HG03521 (cell line): ENCODE data around the gene NDUFA13.

ENCODE experiments used
- ATAC-seq: cut with Tn5 transposase; IDR thresholded peaks from one replicate; pipeline ENCODE4 v1.9.1; 2021; ENCODE audit warnings: mild to moderate bottlenecking, moderate library complexity; ENCODE audit not compliant: unreplicated experiment

Gene NDUFA13

DNA sequence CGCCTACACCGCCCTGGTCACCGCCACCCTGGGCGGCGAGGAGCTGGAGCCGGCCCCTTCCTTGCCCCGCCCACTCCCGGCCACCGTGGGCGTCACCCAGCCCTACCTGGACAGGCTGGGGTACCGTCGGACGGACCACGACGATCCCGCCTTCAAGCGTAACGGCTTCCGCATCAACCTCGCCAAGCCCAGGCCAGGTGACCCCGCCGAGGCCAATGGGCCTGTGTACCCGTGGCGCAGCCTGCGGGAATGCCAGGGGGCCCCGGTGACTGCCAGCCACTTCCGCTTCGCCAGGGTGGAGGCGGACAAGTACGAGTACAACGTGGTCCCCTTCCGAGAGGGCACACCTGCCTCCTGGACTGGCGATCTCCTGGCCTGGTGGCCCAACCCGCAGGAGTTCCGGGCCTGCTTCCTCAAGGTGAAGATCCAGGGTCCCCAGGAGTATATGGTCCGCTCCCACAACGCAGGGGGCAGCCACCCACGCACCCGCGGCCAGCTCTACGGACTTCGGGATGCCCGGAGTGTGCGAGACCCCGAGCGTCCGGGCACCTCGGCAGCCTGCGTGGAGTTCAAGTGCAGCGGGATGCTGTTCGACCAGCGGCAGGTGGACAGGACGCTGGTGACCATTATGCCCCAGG is 29.0 kb downstream of the NDUFA13 start:
- no peak for ATAC-seq

DNA sequence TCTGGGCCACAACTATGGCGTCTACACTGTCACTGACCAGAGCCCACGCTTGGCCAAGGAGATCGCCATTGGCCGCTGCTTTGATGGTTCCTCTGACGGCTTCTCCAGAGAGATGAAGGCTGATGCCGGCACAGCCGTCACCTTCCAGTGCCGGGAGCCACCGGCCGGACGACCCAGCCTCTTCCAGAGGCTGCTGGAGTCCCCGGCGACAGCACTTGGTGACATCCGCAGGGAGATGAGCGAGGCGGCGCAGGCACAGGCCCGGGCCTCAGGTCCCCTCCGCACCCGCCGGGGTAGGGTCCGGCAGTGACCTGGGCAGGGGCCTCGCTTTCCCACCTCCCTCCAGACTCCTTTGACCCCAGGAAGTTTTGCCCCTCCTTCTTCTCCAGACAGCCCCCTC is 29.7 kb downstream of the NDUFA13 start:
- ATAC-seq = no peak

DNA sequence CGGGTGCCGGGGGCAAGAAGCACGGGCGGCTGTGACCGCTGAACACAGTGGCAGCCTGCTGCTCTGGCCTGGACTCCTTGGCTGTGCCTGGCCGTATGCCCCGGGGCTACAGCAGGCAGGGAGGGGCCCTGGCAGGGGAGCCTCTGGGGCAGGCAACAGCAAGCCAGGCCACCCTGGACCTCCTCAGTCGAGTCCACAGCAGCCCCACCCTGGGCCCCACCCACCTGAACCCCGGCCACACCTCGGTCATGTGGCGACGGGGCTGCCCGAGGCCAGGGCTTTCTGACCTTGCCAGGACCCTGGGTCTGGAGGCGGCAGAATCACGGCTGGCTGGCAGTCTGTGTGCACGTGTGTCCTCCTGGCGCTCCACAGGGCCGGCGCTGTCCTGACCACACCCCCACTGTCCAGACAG is 30.7 kb downstream of the NDUFA13 start:
- no peak for ATAC-seq

DNA sequence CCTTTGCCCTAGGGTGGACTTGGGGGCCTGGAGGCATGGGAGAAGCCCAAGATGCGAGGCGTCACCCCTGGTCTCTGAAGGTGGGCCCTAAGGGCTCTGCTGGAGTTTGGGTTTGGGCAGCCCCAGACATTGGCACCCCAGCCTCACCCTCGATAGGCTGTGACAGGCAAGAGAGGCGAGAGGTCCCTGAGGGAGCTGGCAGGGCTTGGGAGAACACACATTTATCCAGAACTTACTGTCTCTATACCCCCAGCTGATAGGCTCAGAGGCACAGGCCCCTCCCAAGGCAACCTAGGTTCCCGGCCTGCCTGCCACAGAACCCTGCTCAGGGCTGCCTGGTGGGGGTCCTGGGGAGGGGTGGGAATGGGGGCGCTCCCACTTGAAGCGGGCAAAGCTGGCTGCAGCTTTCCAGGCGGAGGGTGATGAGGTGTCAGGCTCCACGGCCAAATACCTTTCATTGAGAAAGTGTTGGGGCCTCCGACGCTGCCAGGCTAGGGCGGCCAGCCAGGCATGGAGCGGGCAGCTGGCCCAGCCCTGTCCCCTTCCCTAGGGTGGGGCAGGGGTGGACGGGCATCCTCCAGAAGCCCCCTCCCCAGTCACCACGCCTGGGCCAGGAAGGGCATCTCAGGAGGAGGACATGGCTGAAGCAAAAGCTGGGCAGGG is 31.8 kb downstream of the NDUFA13 start:
- ATAC-seq = no peak

DNA sequence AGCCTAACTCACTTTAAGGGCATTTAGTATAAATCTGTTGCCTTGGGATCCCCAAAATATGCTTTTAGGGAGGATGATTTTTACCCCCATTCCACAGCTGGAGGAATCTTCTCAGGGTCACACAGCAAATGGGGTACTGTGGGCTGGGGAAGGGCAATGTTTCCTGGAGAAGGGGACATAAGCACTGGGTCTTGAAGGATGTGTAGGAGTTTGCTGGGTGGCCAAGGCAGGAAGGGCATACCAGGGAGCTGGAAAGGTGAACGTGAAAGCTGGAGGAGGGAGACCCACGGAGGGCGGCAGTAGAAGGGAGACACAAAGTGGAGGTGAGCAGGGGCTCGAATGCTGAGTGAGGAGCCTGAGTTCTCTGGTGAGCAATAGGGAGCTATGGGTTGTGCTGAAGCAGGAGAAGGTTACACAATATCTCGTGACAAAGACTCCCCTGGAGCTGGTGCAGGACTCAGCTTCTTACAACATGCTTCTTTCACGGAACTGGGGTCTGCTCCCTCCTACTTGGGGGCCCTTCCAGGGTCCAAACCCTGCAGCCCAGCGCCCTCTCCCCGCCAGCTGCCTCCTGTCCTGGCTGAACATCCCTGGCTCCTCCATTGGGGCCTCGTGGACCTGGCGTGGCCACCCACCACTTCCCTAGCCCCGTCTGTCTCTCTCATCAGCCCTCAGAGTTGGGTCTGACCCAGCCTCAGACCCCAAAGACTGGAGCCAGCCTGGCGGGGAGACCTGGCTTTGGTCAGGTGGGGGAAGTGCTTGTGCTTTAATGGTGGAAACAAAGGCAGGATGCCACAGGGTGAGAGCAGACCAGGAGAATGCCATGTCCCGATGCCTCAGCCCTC is 33.1 kb downstream of the NDUFA13 start:
- no peak for ATAC-seq

DNA sequence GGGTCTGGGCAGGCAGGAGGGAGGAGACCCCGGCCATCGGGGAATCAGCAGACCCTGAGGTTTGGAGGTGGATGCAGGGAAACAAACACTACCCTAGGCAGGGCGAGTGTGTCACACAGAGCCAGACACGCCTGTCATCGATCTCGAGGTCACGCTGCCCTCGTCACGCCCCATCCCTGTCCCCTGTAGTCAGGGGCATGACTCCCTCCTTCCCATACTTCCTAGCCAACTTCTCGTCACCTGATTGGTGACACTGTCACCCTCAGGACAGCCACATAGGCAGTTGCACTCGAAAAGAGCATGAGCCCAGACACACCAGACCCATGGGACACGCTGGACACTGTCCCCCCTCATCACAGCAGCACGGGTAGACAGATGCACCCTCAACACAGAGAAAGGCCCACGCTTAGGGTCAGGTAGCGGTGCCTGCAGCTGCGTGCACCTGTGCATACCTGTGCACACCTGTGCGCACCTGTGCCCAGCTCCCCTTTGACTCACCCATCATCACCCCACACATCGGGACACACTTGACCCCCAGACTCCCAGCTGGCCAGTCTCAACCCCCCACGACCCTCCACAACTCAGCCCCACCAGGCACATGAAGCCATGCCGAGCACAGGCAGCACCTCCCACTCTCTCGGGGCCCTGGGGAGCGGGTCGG is 33.9 kb downstream of the NDUFA13 start:
- no peak for ATAC-seq

DNA sequence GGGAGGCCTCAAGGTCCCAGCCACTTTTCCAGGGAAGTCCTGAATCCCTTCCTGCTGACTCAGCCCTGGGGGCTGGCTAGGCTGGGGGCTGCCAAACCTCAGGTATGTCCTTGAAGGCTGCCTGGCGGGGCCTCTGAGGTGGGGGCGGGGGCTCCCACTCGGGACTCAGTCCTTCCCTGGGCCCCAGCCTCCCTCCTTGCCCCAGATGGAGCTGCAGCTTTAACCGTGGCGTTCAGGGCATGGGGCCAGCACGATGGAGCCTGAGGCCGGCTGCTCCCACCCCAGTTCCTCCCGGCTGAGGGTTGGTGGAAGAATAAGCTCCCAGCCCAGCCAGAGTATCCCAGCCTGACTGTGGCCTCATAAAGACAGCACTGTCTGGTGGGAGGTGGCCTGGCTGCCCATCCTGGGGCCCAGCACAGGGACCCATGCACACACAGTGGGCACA is 34.5 kb downstream of the NDUFA13 start:
- no peak for ATAC-seq

DNA sequence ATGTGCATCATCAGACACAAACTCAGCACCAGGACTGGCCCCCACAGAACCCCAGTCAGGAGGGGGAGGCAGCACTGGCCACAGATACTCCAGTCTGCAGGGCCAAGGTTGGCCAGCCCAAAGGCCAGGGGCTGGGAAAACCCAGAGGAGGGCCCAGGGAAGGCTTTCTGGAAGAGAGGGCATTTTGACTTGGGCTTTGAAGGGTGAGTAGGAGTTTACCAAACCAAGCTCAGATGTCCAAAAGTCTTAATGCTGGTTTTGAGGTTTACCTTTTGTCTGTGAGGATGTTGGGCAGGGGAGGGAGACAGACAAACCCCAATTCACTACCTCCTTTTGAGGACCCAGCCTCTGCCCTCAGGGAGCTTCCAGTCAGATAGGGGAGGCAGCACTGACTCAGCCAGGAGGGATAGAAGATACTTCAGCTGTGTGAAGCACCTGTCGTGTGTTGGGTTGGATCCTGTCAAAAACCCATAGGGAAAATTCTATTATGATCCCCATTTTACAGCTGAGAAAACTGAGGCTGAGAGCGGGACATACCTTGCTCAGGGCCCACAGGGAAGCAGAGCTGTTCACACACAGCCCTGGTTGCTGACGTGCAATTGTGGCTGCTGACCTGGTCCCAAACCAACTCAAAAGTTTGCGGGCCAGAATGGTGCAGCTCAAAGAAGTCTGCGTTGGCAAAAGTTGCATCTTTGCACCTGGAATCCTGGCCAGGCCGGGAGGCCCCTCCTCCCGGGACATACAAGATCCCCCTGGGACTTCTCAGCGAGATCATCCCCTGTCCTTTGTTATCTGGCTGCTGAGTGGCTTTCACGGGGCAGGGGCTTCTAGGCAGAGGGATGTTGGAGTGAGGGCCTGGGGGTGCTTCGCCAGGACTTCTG is 35.2 kb downstream of the NDUFA13 start:
- ATAC-seq = no peak

DNA sequence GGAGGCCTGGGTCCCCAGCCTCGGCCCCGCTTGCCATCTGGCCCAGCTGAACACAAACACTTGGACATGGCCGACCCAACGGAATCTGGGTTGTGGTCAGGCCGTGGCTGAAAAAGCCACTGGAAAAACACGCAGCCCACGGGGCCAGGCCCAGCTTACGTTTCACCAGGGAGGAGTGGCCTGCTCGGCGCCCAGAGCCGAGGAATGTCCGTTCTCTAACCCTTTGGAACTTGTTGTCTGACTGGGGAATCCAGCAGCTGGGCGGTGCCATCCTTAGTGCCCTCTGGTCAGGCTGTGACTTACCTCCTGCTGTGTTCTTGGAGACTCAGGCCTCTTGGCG is 35.8 kb downstream of the NDUFA13 start:
- no peak for ATAC-seq

DNA sequence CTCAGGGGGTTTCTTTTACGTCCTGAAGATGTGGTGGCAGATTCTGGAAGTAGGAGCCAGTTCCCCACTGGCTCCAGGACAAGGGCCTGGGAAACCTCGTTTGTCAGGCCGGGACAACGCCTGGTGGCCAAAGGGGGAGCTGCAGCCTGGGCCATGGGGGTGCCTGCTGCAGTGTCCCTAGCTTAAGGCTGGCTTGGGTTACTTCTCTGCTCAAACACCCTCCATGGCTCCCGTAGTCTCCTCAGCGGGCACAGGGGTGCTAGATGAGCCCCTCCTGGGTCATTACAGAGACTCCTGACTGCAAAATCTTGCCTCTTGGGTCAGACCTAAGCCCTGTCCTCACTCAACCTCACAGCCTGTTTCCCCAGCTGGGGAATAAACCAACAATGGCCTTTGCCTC is 36.8 kb downstream of the NDUFA13 start:
- no peak for ATAC-seq

DNA sequence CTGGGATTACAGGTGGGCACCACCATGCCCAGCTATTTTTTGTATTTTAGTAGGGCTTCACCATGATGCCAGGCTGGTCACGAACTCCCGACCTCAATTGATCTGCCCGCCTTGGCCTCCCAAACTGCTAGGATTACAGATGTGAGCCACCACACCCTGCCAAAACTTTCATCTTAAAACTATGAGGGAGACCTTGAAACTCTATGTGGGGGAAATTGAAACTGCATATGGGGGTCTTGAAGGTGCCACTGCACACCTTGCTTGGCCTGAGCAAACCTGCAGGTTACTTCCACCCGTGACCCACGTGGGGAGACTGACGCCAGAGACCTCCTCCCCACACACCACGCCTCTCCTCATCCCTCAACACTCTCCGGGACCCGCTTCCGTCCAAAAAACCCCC is 37.6 kb downstream of the NDUFA13 start:
- ATAC-seq = no peak

DNA sequence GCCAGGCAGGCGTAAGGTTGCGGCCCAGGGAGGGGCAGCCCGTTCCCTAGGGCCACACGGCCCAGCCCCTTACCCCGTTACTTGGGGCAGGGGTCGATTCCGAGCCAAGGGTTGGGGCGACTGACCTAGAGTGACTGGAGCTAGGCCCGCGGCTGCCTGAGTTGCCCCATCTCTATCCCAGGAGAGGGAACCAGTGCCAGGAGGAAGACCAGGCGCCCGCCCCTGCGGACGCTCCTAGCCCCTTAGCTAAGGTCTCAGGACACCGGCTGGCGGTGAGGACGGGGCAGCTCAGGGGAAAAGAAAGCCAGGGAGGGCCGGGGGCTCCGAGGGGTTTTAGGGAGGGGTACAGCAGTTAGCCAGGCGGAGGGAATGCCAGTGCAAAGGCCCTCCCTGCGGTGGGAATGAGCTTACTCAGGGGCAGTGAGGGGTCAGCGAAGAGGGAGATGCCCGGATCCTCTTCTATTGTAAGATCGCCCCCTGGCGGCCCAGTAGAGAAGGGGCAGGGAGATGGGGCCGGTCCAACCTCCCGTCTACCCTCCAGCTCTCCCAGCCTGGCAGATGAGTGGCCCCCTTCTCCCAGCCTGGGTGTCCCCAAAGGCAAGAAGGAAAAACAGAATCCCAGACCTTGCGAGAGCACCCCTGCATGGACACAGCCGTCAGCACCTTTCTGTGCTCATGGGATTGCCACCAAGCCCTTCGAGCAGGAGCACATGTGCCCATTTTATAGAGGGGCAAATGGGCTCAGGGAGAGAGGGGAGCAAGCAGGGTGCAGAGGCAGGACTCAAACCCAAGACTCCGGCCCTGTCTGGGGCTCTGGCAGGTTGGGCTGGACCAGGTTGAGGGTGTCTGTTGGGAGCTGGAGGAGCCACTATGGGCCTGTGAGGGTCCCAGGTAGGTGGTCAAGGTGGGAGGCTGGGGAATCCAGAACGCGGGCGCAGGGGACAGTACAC is 38.3 kb downstream of the NDUFA13 start:
- ATAC-seq = no peak

DNA sequence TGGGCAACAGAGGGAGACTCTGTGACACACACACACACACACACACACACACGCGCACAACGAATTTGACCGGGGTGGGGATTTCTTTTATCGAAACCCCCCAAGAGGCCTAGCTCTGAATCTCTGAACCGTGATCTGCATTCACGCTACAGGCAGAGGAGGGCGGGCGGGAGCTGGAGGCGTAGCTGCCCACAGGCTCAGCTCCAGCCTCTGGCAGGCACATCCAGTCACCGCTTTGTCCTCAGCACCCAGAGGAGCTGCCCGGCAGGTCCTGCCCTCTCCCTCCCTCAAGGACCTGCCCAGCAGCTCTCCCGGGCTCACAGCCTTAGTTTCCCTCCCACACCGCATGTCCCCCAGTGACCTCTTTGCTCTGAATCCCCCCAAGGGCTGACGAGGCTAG is 42.0 kb downstream of the NDUFA13 start:
- no peak for ATAC-seq

DNA sequence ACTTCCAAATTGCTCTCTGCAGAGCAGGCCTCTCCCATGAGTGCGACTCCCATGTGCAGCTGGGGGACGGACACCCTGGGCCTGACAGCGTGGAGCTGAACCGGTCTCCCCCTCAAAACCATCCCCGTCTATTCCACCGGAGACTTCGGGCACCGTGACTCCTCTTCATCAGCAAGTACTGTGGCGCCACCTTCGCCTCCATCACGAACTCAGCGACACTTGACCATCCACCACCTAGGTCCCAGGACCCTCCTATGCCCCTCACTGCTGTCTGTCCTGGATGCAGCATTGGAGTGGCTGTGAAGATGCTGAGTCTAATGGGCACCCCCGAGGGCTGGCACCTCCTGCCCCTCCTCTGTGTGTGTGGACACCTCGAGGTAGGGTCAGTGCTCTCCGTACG is 42.6 kb downstream of the NDUFA13 start:
- no peak for ATAC-seq

DNA sequence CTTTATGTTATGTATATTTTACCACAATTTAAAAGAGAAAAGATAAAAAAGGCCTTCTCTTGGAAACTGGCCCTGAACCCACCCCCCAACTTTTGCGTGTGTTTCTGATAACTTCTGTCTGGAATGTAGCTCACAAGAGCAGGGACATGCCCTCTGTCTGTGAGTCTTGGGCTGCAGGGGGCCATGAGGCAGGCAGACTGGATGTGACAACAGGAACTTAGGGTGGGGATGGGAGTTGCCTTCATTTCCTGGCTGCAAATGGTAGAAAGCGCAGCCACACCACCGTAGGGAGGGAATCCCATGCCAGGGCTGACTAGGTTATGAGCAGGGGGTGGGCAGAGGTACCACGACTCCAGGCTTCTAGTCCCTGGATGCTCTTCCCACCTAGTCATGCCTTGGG is 43.9 kb downstream of the NDUFA13 start:
- no peak for ATAC-seq

DNA sequence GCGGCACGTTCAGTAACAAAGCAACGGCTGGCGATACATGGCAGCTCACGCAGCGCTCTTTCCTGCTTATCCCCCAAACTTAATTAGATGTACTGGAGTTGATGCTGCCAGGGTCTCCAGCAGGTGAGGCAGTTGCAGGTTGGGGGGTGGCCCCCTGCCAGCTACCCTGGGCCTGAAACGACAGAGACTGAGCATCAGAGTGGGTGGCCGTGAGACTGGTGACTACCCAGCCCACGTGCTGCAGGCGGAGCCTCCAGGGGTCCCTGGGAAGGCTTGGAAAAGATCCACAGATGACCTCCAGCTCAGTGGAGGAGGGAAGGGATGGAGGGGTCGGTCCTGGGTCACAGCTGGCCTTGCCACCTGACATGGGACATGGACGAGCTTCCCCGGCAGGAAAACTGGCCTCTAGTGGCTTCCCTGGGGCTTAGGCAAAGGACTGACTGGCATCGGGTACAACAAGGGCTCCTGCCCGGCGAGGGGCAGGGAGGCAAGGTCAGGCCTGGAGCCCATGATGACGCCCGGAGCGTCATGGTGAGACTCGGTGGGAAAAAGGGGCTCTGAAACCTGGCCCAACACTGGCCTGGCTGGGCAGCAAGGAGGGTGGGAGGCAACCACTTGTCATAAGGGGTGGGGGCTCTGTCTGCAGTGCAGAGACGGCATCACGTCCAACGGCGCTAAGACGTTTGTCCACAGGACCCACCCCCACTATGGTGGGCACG is 46.1 kb downstream of the NDUFA13 start:
- no peak for ATAC-seq

DNA sequence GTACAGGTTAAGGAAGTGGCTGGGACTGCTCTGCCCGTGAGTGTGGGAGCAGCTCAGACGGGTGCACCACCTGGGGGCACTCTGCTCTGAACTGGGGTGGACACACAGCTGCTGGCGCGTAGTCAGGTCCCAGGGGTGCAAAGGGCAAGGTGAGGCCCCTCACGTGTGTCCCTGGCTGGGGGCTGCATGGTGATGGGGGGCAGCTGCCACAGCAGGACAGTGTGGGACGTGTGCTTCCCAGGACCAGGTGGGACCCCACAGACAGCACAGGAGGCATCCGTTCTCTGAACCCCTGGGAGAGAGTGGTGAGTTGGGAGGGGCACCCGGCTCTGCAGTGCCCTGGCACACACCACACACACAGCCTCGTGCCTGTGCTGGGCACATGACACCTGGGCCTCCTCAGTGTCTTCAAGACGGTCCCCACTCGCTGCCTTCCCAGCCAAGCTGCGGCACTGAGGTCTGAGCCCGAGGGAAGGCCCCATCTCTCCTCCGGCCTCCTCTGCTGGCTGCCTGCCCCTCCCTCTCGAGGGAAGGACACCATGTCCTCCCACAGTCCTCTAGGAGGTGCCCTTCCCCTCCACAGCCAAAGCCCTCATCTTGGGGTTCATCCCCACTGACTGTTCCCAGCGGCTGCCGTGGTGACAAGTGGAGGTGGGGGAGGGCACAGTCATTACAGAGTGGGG is 46.8 kb downstream of the NDUFA13 start:
- no peak for ATAC-seq

DNA sequence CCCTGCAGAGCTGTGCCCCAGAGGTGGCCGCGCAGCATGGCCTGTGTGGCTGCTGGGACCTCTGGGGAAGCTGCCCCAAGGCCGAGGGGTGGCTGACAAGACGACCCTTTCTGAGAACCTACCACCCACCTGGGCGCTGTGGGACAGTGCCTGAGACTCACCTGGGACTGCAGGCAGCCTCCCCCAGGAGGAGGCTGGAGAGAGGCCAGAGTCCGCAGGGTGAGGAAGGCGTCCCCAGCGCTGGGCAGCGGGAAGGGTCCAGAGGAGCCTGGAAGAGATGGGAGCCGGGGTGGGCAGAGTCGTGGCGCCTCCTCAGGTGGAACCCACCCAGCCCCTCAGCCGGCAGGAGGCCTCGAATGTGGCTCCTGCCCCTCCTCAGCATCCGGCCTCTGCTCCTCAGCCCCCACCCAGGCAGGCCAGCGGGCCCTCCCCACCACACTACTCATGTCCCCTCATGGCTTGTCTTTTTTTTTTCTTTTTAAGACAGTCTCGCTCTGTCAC is 47.4 kb downstream of the NDUFA13 start:
- ATAC-seq = no peak
